Stimulated activated CD4-positive, alpha-beta T cell treated with anti-CD3 and anti-CD28 coated beads, Interleukin-15, amount 100 ng/mL, for 1 hour (primary cell): Measurements from ENCODE around the gene BHMT.

Experiments used
- DNase-seq, 2 donors: peaks; one replicate each; pipeline ENCODE4 v3.0.0-alpha.2; 2020; ENCODE audit warnings: low read depth in 1 of 2, low spot score in 1 of 2

Gene BHMT, protein sequence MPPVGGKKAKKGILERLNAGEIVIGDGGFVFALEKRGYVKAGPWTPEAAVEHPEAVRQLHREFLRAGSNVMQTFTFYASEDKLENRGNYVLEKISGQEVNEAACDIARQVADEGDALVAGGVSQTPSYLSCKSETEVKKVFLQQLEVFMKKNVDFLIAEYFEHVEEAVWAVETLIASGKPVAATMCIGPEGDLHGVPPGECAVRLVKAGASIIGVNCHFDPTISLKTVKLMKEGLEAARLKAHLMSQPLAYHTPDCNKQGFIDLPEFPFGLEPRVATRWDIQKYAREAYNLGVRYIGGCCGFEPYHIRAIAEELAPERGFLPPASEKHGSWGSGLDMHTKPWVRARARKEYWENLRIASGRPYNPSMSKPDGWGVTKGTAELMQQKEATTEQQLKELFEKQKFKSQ

DNA sequence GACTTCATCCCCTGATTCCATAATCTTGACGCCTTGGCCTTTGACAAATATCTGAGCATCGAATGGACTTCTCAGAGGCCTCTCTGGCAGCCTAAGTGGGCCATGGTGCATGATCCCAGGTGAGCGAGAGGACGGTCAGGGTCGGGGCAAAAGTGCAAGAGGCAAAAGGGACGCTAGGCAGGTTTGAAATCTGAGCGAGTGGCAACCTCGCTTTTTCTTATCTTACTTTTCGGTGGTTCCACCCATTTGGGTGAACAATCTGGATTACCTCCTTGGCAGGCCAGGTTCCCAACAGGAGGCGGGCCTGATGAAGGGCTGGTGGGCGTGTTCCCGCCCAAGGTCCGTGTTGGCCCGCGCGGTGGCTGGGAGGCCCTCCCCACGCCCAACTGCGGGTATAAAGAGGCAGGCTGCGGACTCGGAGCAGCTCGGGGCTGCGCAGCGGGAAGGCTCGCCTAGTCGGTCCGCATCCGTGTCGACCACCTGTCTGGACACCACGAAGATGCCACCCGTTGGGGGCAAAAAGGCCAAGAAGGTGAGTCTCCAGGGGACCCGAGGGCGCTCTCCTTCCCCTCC is at the start of gene BHMT:
TSS of gene BHMT (plus strand) at position 423 of the 573 bp plus-strand sequence. CDS start at position 500, 77 bp downstream.
- no peak for DNase-seq

- DNase-seq: no peak
These were observed 49.2 kb upstream of the BHMT start for GRCh38 chr5:79062436-79062835.

DNA sequence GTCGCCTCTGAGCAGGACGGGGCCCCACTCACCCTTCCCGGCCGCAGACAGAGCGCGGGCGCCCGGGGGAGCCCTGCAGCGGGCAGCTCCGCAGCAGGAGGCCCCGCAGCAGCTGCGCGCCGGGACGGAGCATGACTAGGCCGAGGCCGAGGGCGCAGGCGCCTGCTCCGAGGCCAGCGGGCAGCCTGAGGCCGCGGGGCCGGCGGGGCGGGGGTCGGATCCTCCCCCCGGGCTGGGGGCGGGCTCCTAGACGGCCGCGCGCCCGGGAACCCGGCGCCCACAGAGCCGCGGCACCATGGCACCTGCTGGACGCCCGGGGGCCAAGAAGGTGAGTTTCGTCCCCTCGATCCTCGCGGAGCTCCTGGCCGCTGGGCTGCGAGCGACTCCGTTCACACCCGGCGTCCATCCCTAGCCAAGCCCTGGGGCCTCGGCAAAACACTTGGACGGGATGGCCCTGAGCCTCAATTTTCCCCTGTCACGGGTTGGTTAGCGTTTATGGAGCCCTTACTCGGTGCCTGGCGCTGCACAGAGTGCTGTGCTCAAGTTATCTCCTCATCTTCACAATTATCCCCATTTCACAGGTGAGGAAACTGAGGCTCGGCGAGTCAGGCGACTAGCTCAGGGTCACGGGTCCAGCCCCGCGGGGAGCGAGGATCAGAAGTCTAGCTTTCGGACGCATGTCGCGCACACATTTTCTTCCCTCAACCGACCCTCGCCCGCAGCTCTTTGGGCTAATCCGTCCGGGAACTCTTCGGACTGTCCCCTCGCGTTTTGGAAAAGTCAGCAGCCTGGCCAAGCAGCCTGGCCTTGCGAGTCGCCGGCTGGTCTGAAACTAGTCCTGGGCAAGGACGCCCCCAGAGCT is 41.9 kb upstream of the BHMT start, which contains the start of the genes BHMT2 and DMGDH:
TSS of gene BHMT2 (plus strand) at position 280 of the 862 bp plus-strand sequence. CDS start at position 296, 16 bp downstream.
TSS of gene DMGDH (minus strand) at position 187 of the 862 bp plus-strand sequence. CDS start at position 133, 54 bp downstream.
- DNase-seq: no peak

GRCh38 chr5:79070350-79070667 is 41.3 kb upstream of the BHMT start:
- DNase-seq: no peak

GRCh38 chr5:79074641-79075040 is 37.0 kb upstream of the BHMT start:
- no peak for DNase-seq

- DNase-seq: no peak
These were observed 35.8 kb upstream of the BHMT start for GRCh38 chr5:79075646-79076426.

GRCh38 chr5:79076819-79077218 is 34.8 kb upstream of the BHMT start:
- no peak for DNase-seq

- no peak for DNase-seq
These were observed 33.8 kb upstream of the BHMT start for GRCh38 chr5:79077680-79078365.

GRCh38 chr5:79080804-79081203 is 30.8 kb upstream of the BHMT start:
- no peak for DNase-seq

- no peak for DNase-seq
These were observed 29.8 kb upstream of the BHMT start for GRCh38 chr5:79081779-79082178.

- DNase-seq: no peak
These were observed 25.5 kb upstream of the BHMT start for GRCh38 chr5:79086116-79086515.

- no peak for DNase-seq
These were observed 23.1 kb upstream of the BHMT start for GRCh38 chr5:79088507-79088906.

DNA sequence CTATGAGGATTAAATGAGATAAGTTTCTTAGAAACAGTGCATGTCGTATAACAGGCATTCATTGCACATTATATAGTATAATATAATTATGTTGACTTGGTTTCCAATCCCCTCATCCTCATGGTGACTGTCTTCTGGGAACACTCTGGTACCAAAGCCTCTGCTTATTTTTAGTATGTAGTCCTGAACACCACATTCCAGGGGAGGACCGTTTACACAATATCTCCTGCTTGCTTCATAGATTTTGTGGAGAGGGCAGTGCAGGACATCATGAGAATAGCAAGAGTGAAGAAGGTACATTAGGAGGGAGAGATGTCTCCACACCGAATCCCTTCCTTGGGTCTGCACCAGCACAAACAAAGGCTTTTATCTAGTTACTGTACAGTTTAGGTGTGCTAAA is 20.5 kb upstream of the BHMT start:
- no peak for DNase-seq

DNA sequence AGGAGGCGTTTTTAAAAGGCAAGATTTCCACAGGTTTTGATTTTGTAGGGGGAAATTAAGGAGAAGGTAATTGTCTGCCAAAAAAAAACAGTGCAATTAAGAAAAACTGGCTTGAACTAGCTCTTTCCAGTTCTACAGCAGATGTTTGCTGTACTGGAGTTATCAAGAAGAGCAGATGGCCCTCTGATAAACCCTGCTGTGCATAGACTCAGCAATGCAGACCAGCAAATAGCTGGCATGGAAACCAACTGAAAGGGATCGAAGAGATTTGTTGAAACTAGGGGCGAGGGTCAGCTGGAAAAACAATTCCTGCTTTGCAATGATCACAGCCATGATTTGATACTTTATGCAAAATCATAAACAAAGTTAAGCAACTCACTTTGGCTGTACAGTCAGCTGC is 17.8 kb upstream of the BHMT start:
- DNase-seq: no peak

- DNase-seq: no peak
These were observed 5.7 kb upstream of the BHMT start for GRCh38 chr5:79105868-79106267.

GRCh38 chr5:79107020-79107796 is 4.4 kb upstream of the BHMT start:
- no peak for DNase-seq

DNA sequence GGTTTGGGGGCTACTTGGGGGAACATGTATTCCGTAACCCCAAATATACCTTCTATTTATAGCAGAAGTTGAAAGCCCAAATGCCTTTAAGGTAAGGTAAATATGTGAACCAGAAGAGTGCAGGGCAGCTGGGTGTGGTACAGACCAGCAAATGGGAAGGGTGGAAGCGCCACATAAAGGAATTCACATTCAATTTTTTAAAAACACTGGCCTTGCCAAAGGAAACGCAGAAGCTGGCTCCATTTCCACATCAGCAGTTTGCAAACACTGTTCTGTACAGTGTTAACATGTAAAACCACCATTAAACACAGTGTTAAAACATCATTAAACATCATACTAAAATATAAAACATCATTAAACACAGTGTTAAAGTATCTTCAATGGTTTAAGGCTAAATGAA is 3.5 kb upstream of the BHMT start:
- DNase-seq: no peak

- DNase-seq: no peak
These were observed 2.8 kb upstream of the BHMT start for GRCh38 chr5:79108792-79109191.
